Measurements from ENCODE around the gene P2RX7.

P2RX7 gene

GRCh38 chr12:121132601-121133481 lies at the start of gene P2RX7:
TSS of gene P2RX7 (plus strand) at chr12:121132876. CDS start at chr12:121132971, 95 bp downstream.
- peak; percentile 16 for DNase-seq (ENCODE audit: low spot score)

DNA sequence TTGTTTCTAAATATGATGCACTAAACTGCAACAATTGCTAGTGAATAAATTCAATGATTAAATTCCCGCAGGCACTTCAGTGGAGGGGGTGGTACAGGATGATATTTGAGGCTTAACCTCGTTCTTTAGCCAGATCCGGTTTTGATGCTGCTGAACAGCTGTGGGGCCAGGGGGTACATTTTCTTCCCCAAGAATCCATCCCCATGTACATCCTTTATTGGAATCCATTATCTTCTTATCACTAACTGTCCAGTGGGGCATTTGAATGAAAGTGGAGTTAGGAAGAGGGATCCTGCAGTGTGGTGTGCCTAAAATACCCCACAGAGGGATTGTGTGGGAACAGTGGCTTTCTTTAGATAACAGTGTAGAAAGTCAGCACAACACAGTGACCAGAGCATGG lies 48.4 kb upstream of the P2RX7 start:
- no peak for DNase-seq (ENCODE audit: low spot score)

- DNase-seq (ENCODE audit: low spot score), result no peak
Measured at GRCh38 chr12:121085069-121085468, 47.6 kb upstream of the P2RX7 start.

DNA sequence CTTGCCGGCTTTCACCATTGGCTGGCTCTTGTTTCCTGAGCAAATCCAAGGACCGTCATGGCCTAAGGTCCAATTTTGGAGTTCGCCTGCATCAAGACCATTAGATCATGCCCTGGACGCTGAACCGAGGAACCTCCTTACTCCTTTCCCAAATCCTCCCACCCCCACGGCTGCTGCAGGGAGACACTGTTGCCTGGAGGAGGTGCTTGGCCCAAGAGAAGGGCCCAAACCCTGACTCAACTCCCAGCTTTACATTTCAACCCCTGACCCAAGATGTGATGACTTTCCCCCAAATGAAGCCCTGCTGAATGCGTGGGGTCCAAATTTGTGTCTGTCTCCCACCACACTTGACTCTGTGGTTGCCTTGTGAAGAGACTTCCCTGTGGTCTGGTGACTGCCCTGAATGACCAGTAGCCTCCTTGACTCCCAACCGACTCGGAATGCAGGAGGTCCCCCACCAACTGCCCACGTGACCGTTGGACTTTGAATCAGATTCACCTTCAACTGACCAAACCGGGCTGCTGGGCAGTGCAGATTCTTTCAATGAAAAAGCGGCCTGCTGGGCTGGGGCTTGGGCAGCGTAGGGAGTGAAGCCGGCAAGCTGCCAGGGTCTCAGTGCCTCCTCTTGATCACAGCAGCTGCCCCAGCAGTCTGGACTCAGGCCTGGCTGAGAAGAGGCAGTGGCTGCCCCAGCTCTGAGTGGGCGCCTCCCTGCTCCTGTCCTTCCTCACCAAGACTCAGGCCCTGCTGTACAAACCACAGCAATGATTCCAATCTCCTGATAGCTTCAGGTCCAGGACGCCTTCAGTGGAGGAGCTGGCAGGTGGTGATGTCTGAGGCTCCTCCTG lies 46.9 kb upstream of the P2RX7 start:
- DNase-seq (ENCODE audit: low spot score), result no peak

GRCh38 chr12:121086781-121087295 lies 45.8 kb upstream of the P2RX7 start:
- DNase-seq (ENCODE audit: low spot score), result no peak

DNA sequence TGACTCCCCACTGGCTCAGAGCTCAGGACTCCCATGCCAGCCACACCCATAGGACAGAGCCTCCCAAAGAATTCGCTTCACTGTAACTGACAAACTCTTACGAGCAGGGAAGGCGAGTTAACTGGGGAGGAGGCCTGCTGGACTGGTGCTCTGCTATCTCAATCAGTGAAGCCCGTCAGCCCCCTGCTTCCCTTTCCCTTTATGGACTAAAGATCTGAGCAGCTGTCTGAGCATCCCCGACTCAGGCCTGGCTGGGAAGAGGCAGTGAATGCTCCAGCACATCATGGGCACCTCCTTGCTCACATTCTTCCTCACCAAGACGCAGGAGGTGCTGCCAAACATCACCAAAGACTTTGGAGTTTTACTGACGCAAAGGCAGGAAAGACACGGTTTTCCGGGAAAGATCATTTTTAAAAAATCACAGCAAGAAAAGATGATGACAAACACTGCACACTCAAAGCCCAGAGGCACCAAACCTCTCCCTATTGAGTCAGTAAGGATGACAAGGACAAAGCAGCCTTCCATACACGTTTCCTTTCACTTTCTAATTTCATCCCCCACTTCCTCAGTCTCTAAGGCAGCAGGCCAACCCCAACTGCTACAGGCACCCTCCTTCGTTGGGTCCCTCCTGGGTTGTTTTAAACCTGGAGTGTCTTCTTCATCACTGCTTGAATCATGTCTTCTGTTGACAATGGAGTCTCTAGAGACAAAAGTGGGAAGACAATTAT lies 45.0 kb upstream of the P2RX7 start:
- no peak for DNase-seq (ENCODE audit: low spot score)

GRCh38 chr12:121088195-121088585 lies 44.5 kb upstream of the P2RX7 start:
- DNase-seq (ENCODE audit: low spot score), result no peak

DNA sequence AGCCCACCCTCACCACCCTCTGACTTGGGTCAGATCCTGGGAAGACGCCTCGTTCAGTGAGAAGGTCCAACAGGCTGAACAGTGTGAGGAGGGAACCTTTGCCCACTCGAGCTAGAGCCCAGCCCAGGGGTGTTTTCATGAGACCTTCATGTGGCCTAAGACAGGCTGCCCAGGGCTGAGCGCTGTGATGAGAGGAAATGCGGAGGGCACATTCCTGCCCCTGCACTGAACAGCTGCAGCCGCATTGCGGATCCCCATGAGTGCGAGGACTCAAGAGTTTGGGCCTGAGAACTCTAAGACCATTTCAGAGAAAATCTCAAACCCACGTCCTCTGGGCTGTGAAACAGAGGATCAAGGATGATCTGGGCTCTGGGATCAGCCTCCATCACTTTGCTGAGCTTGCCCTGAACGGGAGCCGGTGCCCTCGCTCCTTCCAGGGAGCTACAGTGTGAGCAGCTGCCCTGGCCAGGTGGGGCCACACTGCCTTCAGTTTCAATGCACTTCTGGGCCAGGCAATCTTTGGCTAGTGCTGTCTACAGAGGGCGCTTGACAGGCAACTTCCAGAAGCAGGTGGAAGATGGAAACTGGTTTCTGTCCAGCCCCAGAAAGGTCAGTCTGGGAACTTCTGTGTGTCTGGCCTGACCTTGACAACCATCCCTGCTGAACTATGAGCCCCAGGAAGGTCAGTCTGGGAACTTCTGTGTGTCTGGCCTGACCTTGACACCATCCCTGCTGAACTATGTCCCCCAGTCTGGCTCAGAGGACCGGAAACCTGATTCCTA lies 43.5 kb upstream of the P2RX7 start:
- DNase-seq (ENCODE audit: low spot score), result no peak

- no peak for DNase-seq (ENCODE audit: low spot score)
Measured at GRCh38 chr12:121089813-121090430, 42.8 kb upstream of the P2RX7 start.

- no peak for DNase-seq (ENCODE audit: low spot score)
Measured at GRCh38 chr12:121090586-121091514, 41.8 kb upstream of the P2RX7 start.

DNA sequence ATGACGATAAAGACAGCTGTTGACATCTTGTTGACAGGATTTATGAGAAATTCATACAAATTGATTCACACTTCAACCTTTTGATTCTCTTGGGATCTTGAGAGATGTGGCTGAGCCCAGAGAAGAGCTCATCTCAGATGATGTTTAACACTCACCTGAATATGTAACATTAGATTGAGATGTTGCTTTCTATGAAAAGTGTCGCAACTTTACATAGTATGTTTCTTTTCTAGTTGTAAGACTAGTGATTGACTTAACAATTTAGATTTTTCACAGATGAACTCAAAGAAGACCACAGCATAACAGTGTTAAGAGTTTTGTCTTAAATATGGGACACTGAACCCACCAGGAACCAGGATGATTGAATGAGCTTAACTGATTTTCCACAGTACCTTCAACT lies 40.6 kb upstream of the P2RX7 start:
- DNase-seq (ENCODE audit: low spot score), result no peak

DNA sequence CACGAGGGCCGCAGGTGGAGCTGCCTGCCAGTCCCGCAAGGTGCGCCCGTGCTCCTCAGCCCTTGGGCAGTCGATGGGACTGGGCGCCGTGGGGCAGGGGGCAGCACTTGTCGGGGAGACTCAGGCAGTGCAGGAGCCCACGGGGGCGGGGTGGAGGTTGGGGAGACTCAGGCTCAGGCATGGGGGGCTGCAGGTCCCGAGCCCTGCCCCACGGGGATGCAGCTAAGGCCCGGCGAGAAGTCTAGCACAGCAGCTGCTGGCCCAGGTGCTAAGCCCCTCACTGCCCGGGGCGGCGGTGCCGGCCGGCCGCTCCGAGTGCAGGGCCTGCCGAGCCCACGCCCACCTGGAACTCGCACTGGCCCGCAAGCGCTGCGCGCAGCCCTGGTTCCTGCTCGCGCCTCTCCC lies 39.2 kb upstream of the P2RX7 start:
- DNase-seq (ENCODE audit: low spot score), result no peak

- DNase-seq (ENCODE audit: low spot score), result no peak
Measured at GRCh38 chr12:121095544-121096198, 37.0 kb upstream of the P2RX7 start.

- no peak for DNase-seq (ENCODE audit: low spot score)
Measured at GRCh38 chr12:121096199-121096798, 36.4 kb upstream of the P2RX7 start.

- DNase-seq (ENCODE audit: low spot score), result no peak
Measured at GRCh38 chr12:121099779-121100178, 32.9 kb upstream of the P2RX7 start.

GRCh38 chr12:121102307-121102706 lies 30.4 kb upstream of the P2RX7 start:
- DNase-seq (ENCODE audit: low spot score), result no peak

DNA sequence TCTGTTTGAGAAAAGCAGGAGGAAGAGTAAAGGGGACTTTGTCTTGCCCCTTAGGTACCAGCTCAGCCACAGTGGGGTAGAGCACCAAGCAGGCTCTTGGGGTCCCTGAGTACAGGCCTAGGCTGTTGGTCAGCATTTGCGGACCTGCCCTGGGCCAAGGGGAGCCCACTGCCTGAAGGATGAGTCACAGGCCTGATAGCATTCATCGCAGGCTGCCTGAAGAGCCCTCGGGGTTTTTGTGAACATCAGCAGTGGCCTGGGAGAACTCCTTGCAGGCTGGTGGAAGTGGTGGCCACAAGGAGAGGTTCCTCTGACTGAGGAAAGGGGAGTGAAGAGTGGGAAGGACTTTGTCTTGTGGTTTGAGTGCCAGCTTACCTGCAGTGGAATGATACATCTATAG lies 25.0 kb upstream of the P2RX7 start:
- no peak for DNase-seq (ENCODE audit: low spot score)

GRCh38 chr12:121108492-121108891 lies 24.2 kb upstream of the P2RX7 start:
- no peak for DNase-seq (ENCODE audit: low spot score)
